ENCODE results near the gene OPN4. TPM values are rescaled to one million over a fixed set of nuclear protein-coding genes. Genes with fewer than 3 reads are reported as not detected.

The OPN4 gene
- total and polyA plus RNA-seq, 2 donors from 2014 or later = not detected

DNA sequence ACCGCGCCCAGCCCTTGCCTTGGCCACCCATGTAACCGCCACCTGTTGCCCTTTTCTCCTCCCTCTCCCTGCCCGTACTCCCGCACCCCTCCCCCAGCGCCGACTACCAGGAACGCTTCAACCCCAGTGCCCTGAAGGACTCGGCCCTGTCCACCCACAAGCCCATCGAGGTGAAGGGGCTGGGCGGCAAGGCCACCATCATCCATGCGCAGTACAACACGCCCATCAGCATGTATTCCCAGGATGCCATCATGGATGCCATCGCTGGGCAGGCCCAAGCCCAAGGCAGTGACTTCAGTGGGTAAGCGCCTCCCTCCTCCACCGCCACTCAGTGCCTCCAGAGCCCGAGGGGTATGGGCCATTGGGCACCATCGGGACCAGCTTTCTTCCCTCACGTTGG lies 32.6 kb downstream of the OPN4 start:
- no peak overlapping the region for H3K4me3 ChIP-seq (ENCODE audit: low read length in 3 of 3)
- no peak overlapping the region for H3K27ac ChIP-seq (ENCODE audit: low read depth in 2 of 2, low read length in 2 of 2)
- peak in 1 of 5 donors; percentile 61 for DNase-seq
- no peak overlapping the region for H3K9ac ChIP-seq (ENCODE audit: low read length in 3 of 3)
- no peak for TF ChIP-seq CTCF (IDR thresholded peaks at IDR 0.05; ENCODE audit: borderline replicate concordance, extremely low read depth, insufficient read depth)
- no peaks in the 10 kb centered on the region for H3K27me3 ChIP-seq (ENCODE audit: control insufficient read depth, insufficient read depth, low read length)
- no peaks in the 10 kb centered on the region for H3K36me3 ChIP-seq (ENCODE audit: control insufficient read depth in 2 of 3, insufficient read depth in 3 of 3, low read length in 3 of 3)
- peaks cover 0 to 6% (median 0%) of the 10 kb centered on the region in 3 donors for H3K4me1 ChIP-seq (ENCODE audit: control insufficient read depth in 2 of 3, insufficient read depth in 2 of 3, low read depth in 1 of 3, low read length in 3 of 3)
- intact Hi-C loops (cut with DNase I) = no loop called here
- FAIRE-seq = no peak
- no peaks in the 10 kb centered on the region for H3K9me3 ChIP-seq (ENCODE audit: control insufficient read depth in 2 of 3, insufficient read depth in 1 of 3, low read length in 3 of 3)

DNA sequence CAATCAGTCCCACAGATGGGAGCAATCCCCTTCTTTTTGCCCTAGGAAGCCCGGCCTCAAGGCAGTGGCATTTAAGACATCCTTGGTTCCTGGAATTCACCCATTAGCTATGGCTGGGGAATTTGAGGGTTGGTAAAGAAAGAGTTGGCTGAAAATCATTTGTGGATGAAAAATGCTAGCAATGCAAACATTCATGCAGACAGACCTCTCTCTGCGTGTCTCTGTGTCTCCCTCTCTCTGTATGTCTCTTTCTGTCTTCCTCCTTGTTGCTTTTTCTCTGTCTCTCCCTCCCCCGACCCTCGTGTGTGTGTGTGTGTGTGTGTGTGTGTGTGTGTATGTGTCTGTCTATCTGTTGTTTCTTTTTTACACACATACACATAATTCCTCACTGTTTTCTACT lies 33.4 kb downstream of the OPN4 start:
- TF ChIP-seq CTCF (IDR thresholded peaks at IDR 0.05; ENCODE audit: borderline replicate concordance, extremely low read depth, insufficient read depth) = no peak
- no peaks in the 10 kb centered on the region for H3K27me3 ChIP-seq (ENCODE audit: control insufficient read depth, insufficient read depth, low read length)
- DNase-seq = no peak
- no peaks in the 10 kb centered on the region for H3K9me3 ChIP-seq (ENCODE audit: control insufficient read depth in 2 of 3, insufficient read depth in 1 of 3, low read length in 3 of 3)
- no peaks in the 10 kb centered on the region for H3K36me3 ChIP-seq (ENCODE audit: control insufficient read depth in 2 of 3, insufficient read depth in 3 of 3, low read length in 3 of 3)
- intact Hi-C loops (cut with DNase I) = no loop called here
- peaks cover 0 to 6% (median 0%) of the 10 kb centered on the region in 3 donors for H3K4me1 ChIP-seq (ENCODE audit: control insufficient read depth in 2 of 3, insufficient read depth in 2 of 3, low read depth in 1 of 3, low read length in 3 of 3)
- FAIRE-seq = no peak
- no peak overlapping the region for H3K27ac ChIP-seq (ENCODE audit: low read depth in 2 of 2, low read length in 2 of 2)
- H3K4me3 ChIP-seq (ENCODE audit: low read length in 3 of 3) = no peak overlapping the region
- no peak overlapping the region for H3K9ac ChIP-seq (ENCODE audit: low read length in 3 of 3)

DNA sequence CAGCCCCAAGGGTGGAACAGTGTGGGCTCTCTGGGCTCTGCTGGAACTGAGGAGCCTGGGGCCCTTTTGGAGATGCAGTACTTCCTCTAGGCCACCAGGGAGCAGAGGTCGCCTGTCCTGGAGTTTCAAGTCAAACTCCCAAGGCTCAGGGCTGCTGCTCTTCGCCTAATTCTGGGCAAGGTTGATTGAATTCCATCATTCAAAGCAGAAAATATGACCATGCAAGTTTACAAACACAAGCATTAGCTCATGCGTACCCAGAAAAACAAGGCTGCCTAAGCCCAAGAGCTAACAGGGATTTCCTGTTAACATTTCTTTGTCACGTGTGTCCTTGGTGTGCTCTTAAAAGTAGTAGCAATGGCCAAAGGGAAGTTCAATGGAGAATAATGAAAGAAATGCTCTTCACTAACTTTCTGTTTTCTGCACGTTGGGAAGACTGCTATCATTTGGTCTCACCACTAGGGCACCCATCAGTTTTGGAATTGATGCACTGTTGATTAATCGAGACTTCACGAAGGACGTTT lies 34.1 kb downstream of the OPN4 start:
- H3K4me1 ChIP-seq (ENCODE audit: control insufficient read depth in 2 of 3, insufficient read depth in 2 of 3, low read depth in 1 of 3, low read length in 3 of 3) = peaks cover 0 to 9% (median 0%) of the 10 kb centered on the region in 3 donors
- no peaks in the 10 kb centered on the region for H3K27me3 ChIP-seq (ENCODE audit: control insufficient read depth, insufficient read depth, low read length)
- no peak overlapping the region for H3K27ac ChIP-seq (ENCODE audit: low read depth in 2 of 2, low read length in 2 of 2)
- H3K9ac ChIP-seq (ENCODE audit: low read length in 3 of 3) = no peak overlapping the region
- peak; percentile 74 for TF ChIP-seq CTCF (IDR thresholded peaks at IDR 0.05; ENCODE audit: borderline replicate concordance, extremely low read depth, insufficient read depth)
- no peaks in the 10 kb centered on the region for H3K9me3 ChIP-seq (ENCODE audit: control insufficient read depth in 2 of 3, insufficient read depth in 1 of 3, low read length in 3 of 3)
- intact Hi-C loops (cut with DNase I) = no loop called here
- FAIRE-seq (no peak), DNase-seq (peak; percentile 65 to 77 (median 72))
- no peaks in the 10 kb centered on the region for H3K36me3 ChIP-seq (ENCODE audit: control insufficient read depth in 2 of 3, insufficient read depth in 3 of 3, low read length in 3 of 3)
- no peak overlapping the region for H3K4me3 ChIP-seq (ENCODE audit: low read length in 3 of 3)

GRCh38 chr10:86689146-86689545 lies 34.8 kb downstream of the OPN4 start:
- H3K27ac ChIP-seq (ENCODE audit: low read depth in 2 of 2, low read length in 2 of 2) = no peak overlapping the region
- H3K4me1 ChIP-seq (ENCODE audit: control insufficient read depth in 2 of 3, insufficient read depth in 2 of 3, low read depth in 1 of 3, low read length in 3 of 3) = peaks cover 0 to 11% (median 0%) of the 10 kb centered on the region in 3 donors
- no peak overlapping the region for H3K4me3 ChIP-seq (ENCODE audit: low read length in 3 of 3)
- H3K27me3 ChIP-seq (ENCODE audit: control insufficient read depth, insufficient read depth, low read length) = no peaks in the 10 kb centered on the region
- DNase-seq = peak in 1 of 5 donors; percentile 50
- TF ChIP-seq CTCF (IDR thresholded peaks at IDR 0.05; ENCODE audit: borderline replicate concordance, extremely low read depth, insufficient read depth) = no peak
- FAIRE-seq = no peak
- H3K36me3 ChIP-seq (ENCODE audit: control insufficient read depth in 2 of 3, insufficient read depth in 3 of 3, low read length in 3 of 3) = no peaks in the 10 kb centered on the region
- no peak overlapping the region for H3K9ac ChIP-seq (ENCODE audit: low read length in 3 of 3)
- no peaks in the 10 kb centered on the region for H3K9me3 ChIP-seq (ENCODE audit: control insufficient read depth in 2 of 3, insufficient read depth in 1 of 3, low read length in 3 of 3)
- intact Hi-C loops (cut with DNase I) = no loop called here

Data from kidney (tissue), 14 donors.